HG03460 (cell line): ENCODE measurements around the gene DPP7.
"Not testable (repeated sequence)": the region's sequence is repeated elsewhere in the genome, so short reads cannot be mapped to it uniquely, and the experiment has no call there.

Source experiments
- ATAC-seq: cut with Tn5 transposase; IDR thresholded peaks from one replicate; pipeline ENCODE4 v1.9.1; 2021; ENCODE audit not compliant: unreplicated experiment

DPP7 gene

DNA sequence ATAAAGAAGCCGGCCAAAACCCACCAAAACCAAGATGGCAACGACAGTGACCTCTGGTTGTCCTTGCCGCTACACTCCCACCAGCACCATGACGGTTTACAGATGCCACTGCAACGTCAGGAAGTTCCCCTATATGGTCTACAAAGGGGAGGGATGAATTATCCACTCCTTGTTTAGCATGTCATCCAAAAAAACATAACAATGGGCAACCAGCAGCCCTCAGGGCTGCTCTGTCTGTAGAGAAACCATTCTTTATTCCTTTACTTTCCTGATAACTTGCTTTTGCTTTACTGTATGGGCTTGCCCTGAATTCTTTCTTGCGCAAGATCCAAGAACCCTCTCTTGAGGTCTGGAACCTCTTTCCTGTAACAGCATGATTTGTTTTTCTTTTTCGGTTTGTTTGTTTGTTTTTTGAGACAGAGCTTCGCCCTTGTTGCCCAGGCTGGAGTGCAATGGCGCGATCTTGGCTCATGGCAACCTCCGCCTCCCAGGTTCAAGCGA lies 39.2 kb downstream of the DPP7 start:
- no peak for ATAC-seq

DNA sequence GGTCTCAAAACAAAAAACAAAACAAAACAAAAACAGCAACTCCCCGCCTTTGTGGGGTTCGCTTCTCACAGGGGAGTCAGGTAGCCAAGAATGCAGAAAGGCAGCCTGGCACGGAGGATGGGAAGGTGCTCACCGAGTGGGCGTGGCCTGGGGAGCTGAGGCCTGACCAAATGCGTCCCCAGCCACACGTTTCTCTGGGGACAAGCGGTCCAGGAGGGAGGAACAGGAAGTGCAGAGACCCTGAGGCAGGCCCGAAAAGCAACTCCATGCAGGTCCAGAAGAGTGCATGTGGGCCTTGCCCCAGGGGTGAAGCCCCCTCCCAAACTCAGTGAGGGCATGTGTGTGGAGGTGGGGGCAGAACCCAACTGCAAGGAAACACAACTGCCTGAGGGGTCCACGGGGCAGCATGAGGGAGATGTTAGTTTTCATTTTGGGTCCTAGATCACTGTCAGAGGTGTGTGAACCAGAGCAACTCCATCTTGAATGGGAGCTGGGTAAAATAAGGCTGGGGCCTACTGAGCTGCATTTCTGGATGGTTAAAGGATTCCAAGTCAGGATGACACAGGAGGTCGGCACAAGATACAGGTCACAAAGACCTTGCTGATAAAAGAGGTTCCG lies 39.8 kb downstream of the DPP7 start:
- no peak for ATAC-seq

- no peak for ATAC-seq
Measured at GRCh38 chr9:137073992-137074399, 40.5 kb downstream of the DPP7 start.

- no peak for ATAC-seq
Measured at GRCh38 chr9:137071282-137071681, 43.3 kb downstream of the DPP7 start.

DNA sequence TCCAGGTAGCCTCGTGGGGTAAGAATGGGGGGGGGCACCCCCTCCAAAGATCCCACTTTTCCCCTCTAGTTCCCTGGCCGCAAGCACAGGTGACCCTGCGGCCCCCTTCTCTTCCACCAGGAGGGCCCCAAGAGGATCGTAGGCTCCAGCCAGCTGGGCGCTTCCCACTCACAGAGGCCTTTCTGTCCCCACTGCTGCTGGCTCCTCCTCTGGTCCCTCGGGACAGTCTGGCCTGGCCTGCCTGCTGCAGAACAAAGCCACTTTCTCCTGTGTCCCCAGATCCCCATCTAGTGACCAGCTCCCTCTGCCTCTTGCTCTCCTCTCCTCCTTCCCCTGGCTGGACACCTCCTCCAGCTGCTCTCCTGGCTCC lies 43.6 kb downstream of the DPP7 start:
- no peak for ATAC-seq

DNA sequence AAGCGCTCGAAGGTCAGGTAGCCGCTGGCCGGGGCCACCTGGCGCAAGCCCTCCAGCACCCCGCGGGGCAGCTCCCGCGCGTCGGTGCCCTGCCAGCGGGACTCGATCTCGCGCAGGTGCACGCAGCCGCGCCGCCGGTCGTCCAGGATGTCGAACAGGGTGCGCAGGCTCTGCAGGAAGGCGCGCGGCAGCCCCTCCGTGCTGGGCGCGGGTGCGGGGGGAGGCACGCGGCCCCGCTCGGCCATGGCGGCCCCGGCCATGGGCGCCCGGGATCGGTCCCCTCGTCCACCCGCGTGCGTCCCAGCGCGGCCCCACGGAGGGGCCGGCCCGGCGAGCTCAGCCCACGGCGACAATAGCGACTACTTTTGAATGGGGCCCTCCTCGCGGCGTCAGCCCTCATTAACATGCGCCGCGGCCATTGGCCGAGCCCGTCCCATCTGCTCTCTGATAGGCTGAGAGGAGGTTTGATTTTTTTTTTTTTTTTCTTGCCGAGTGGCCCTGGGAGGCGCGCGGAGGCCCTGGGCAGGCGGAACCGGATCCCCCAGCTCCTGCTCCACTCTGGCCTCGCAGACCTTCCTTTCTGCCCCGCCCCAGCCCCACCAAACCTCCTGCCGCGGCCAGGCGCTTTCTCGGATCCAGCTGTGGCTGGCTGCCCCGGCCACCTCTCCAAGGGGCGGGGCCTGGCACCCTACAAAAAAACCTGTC lies 44.2 kb downstream of the DPP7 start, which contains the start of gene SAPCD2:
Gene SAPCD2 (minus strand): TSS at position 357 of the 705 bp plus-strand sequence. CDS start 97 bp downstream, at position 260.
- ATAC-seq = peak; percentile 66

DNA sequence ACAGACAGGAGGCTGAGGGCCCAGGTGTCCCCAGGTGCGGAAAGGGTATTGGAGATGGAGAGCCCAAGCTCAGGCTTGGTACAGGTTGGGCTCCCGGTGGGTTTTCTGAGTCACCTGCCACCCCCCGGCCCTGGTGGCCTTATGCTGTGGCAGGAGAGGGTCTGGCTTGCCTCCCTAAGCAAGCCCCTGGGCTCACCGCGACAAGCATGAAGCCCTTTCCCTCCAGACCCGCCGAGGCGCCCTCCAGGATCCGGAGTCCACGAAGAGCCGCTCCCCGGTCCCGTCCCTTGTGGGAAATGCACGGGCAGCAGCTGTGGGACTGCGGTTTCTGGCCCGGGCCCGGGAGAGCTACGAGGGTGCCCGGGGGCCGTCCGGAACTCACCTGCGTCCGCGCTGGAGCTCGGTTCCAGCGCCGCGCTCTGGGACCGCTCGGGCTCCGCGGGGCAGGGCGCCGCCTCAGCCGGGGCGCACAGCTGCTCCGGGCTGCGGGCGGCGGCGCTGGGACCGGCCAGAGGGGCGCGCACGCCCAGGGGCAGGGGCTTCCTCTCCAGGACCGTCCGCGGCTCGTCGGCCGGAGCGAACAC lies 44.9 kb downstream of the DPP7 start:
- ATAC-seq = peak; percentile 10

DNA sequence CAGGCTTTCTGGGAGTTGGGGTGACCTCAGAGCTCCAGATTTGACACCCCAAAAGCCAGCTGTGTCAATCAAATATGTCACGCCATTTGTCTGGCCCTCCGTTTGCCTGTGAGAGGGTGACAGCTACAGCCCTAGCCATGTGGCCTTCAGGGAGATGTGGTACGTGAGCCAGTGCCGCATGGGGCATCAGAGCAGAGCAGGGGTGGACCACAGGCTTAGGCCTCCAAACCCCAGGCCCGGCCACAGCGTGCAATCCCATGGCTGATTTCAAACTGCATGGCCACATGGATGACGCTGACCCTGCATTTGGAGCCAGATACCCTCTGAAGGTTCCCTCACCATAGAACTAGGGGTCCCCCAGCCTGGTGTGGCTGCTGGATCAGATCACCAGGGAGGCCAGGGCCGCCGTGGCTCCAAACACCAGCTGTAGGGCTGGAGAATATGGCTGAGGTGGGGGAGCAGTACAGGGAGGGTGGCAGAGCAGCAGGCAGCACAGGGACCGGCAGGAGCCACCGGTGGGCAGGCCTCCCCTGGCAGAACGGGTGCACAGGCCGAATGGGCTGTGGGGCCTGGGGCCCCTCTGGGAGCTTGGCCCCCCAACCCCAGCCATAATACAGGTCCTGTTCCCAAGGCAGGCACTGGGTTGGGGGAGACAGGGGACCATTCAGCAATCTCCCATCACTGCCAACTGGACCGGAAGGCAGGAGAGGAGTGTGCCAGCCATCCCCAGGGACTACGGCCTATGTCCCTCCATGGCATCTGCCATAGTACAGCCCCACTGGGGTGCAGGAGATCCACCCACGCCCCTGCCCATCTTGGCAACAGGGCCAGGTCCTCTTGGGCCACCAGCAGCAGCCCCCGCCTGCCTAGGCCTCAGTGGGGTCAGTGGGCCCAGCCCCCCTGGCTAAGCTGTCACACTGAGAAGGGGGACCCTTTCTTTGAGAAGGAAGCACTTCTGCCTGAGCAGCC lies 45.7 kb downstream of the DPP7 start:
- no peak for ATAC-seq

- ATAC-seq = peak; percentile 37
Measured at GRCh38 chr9:137067860-137068538, 46.5 kb downstream of the DPP7 start.

DNA sequence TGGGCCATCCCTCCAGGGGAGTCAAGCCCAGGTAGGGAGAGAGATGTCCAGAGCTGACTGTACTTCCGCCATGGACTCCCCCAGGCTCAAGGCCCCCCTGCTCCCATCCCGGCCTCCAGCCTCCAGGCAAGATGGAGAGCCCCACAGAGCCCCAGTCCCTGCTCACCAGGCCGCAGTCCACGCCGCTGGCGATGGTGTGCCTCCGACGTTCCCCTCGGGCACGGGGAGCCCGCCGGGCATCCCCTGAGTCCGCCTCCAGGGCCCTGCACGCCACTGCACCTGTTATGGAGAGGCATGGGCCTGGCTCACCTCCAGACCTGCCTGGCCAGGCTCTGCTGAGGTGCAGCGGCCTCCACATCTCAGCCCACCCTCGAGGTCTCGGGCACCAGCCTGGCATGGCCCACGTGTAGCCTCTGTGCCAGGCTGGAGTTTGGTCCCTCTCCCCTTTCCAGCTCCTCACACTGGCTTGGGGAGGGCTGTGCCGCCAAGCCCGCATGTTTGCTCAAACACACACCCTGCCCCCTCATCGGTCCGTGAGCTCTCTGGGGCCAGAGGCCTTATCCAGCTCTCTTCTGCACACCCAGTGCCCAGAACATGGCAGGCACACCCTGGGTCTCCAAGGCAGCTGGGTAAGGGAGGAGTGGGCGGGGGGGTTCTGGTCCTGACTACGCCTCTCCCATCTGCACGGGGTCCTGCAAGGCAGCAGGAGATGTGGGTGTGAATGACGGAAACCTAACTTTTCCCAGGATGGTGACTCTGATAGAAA lies 48.3 kb downstream of the DPP7 start:
- ATAC-seq = no peak

DNA sequence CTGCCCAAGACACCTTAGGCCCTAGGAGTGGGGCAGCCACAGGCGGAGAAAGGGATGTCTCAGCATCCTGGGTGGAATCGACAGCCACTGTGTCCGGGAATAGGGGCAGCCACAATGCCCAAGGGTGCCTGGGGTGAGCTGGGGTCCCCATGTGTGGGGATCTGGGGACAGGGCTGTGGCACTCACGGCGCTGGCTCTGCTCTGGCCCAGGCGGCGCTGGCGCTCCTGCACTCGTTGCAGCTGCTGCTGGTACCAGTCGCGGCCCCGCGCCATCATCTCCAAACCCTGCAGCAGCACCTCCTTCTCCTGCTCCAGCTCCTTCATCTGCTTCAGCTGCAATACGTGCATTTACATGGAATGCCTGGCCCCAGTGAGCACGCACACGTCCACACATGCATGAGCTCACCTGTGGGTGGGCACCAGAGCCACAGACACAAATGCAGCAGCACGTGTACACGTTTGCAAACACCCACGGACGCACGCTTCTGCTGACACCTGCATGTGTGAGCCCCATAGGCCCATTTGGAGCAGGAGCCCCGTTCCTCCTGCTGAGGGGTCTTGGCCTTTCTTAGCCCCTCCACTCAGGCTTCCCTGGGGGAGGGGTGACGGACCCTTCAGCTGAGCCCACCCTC lies 49.1 kb downstream of the DPP7 start:
- no peak for ATAC-seq

DNA sequence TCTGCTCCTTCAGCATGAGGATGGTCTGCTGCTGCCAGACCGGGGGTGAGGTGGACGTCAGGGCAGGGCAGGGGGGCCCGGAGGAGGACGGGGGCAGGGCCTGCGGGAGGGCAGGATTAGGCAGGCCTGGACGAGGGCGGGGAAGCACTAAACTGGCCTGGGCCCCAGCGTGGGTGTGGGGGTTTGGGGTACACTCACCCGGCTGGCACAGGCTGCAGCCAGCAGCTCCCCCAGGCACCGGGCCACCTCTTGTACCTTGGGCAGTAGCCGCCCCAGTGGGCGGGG lies 49.7 kb downstream of the DPP7 start:
- ATAC-seq = no peak

DNA sequence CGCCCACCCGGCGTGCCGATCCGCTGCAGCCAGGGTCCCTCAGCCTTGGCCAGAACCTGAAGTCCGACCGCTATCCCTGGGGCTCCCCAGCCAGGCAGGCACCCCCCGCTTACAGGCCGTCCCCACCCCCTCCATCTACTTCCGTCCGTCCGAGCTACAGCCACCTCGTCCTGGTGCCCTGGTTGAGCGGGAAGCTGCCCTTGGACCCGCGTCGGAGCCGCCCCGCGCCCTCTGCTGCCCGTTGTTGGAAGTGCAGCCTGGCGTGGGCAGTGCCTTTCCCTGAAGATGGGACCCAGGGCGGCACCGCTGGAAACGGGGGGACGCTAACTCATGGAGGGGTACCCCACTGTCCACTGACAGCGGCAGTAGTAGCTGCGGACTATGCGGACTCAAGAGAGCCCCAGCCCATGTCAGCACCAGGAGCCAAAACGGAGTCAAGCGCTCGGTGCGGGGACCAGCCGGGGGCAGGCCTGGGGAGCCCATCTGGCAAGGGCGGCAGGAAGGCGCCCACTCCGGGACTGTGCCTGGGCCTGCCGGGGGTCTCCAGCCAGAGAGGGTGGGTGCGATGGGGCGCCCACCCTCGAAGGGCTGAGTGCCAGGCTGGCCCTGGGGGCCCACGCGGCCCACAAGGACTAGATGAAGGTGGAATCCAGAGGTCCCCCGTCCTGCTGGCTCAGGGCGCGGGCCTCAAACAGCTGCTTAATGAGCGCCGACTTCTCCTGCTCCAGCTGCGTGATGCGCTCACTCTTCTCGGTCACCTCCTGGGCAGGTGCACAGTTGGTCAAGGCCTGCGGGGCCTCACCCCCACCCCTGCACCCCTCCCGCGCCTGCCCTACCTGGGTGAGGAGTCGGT lies 50.3 kb downstream of the DPP7 start:
- ATAC-seq = no peak

DNA sequence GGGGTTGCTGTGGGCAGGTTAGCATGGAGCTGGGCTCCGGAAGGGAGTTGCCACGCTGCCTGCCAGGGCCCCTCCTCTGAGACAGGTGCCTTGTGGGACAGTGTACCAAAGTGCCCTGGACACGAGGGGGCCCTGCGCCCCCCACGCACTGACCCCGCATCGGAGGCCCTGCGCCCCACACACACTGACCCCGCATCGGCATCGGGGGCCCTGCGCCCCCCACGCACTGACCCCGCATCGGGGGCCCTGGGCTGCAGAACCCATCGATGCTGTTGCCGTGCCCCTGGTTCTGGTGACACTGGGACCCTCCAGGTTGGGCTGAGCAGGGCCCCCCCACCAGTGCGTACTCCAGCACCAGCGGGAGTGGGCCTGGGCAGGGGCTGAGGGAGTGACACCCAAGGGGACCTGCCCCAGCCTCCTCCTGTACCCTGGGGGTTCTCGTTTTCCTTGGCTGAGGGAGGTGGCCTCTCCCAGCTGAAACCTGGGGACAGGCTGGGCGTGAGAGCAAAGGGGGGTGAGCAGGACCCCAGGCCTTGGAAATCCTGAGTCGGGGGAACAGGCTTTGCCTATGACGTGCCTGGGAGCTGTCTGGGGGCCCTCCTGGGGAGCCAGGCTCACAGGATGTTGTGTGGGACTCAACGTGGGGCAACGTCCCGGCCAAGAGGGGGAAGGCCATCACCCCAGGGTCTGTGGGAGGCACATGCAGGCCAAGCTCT lies 51.1 kb downstream of the DPP7 start:
- no peak for ATAC-seq

GRCh38 chr9:137062798-137063197 lies 51.7 kb downstream of the DPP7 start:
- not testable (repeated sequence) for ATAC-seq

GRCh38 chr9:137062384-137062783 lies 52.1 kb downstream of the DPP7 start:
- no peak for ATAC-seq
